Measurements from ENCODE around the gene SP140L.
A peak's percentile ranks its signal among the peaks of the same experiment; 100 is the strongest.

The SP140L gene

DNA sequence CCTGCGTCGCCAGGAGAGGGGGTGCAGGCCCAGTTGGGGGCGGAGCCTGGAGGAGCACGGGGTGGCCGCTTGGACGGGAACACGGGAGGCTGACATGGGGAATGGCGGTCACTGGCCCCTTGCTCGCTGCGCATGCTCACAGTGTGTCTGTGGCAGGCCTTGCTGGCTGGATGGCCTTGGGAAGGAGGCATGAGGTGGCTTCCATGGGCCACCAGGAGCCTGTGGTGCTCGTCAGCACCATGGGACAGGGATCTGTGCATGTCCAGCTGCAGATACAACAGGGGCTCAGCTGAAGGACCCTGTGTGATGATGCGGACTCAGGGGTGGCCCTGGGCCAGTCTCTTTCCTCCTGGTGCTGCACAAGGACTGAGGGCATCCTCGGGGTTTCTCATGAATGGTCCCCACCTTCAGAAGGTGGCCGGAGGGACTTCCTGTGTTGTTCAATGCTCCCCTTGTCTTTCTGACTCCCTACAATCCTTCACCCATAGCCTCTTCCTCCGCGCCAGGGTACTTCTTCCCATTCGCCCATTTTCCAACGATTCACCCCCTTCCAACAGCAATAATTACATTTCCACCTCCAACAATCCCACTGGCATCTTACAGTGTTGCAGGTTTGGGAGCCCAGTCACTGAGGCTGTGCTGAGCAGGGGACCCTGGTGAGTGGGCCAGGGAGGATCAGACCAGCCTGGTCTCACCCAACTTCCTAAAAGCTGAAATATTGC lies 3.4 kb upstream of the SP140L start:
- H3K4me1 ChIP-seq (ENCODE audit: control insufficient read depth, insufficient read depth, low read length, unreplicated experiment): peaks cover 10% of the 10 kb centered on the region
- H3K27me3 ChIP-seq (ENCODE audit: insufficient read depth, low read length): no peaks in the 10 kb centered on the region
- H3K36me3 ChIP-seq (ENCODE audit: insufficient read depth, low read length): no peaks in the 10 kb centered on the region; the same call in 1 of the 2 replicates
- H3K4me3 ChIP-seq (ENCODE audit: low read depth, low read length): no peak overlapping the region
- peaks cover 12% of the 10 kb centered on the region for H3K79me2 ChIP-seq (ENCODE audit: control insufficient read depth, insufficient read depth, low read length, unreplicated experiment)
- no peak overlapping the region for H2AFZ ChIP-seq (ENCODE audit: low read length, unreplicated experiment)
- no peak overlapping the region for H3K27ac ChIP-seq (ENCODE audit: low read depth, low read length)

DNA sequence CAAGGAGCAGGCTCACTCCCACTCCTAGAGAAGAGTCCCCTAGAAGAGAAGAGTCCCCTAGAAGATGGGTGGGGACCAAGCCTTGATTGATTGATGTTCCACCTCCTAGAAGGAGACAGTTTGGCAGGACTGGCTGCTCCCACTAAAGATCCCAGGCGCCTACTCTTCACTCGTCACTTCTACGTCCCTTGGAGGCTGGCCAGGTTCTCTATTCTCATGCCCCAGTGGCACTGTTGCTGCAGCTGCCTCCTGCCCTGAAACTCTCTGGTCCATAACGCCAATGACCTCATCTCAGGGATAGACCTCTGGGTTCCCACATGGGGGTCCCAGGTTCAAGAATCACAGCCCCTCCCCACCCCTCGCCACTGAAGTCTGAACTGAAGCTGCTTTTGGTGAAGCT lies 2.5 kb upstream of the SP140L start:
- Histone ChIP-seq H3K36me3 (ENCODE audit: insufficient read depth, low read length) (peaks cover 3% of the 10 kb centered on the region; the same call in 1 of the 2 replicates), H3K79me2 (ENCODE audit: control insufficient read depth, insufficient read depth, low read length, unreplicated experiment) (peaks cover 21% of the 10 kb centered on the region), H3K27me3 (ENCODE audit: insufficient read depth, low read length) (no peaks in the 10 kb centered on the region), H3K27ac (ENCODE audit: low read depth, low read length) (no peak overlapping the region), H2AFZ (ENCODE audit: low read length, unreplicated experiment) (no peak overlapping the region), H3K4me1 (ENCODE audit: control insufficient read depth, insufficient read depth, low read length, unreplicated experiment) (peaks cover 10% of the 10 kb centered on the region), H3K4me3 (ENCODE audit: low read depth, low read length) (no peak overlapping the region)

DNA sequence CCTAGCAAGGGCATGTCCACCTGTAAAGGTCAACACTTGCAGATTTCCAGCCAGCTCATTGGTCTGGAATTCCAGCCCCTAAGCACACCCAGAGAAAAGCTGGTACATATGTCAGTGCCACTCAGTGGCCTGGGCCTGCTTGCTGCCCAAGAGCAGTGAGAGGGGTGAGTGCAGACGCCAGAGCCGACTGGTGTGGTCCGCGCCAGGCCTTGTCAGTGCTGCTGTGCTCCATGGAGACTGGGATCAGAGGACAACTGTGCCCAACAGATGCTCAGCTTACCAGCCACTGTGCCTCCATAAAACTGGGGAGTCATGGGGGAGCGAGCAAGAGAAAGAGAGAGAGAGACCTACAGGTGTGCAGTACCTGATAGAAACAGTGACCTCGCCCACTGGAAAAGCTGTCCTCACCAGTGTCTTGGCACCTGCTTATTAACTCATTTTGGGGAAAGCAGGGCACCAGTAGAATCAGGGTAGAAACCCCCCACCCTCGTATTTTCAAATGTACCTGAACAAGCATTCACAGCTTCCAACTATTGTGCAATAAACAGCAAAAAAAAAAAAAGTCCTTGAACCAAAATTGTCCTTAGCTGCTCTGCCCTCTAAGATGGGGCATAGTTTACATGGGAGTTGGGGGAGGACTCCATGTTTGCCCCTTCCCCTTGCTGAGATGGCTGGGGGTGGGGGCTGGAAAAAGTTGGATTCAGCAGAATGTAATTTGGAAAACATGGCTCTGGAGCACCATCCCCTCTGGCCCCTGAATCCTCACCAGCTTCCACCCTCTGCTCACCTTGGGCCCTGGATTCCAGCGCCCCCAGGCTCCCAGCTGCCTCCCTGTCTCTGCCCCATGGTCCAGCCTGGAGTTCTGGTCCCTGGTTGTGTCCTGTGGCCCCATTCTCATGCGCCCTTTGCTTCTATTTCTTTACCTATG lies 1.4 kb upstream of the SP140L start:
- H2AFZ ChIP-seq (ENCODE audit: low read length, unreplicated experiment): no peak overlapping the region
- no peak overlapping the region for H3K27ac ChIP-seq (ENCODE audit: low read depth, low read length)
- peaks cover 13% of the 10 kb centered on the region for H3K4me1 ChIP-seq (ENCODE audit: control insufficient read depth, insufficient read depth, low read length, unreplicated experiment)
- H3K36me3 ChIP-seq (ENCODE audit: insufficient read depth, low read length): peaks cover 7% of the 10 kb centered on the region
- H3K27me3 ChIP-seq (ENCODE audit: insufficient read depth, low read length): no peaks in the 10 kb centered on the region
- H3K79me2 ChIP-seq (ENCODE audit: control insufficient read depth, insufficient read depth, low read length, unreplicated experiment): peaks cover 31% of the 10 kb centered on the region
- peak overlapping the region; percentile 84 for H3K4me3 ChIP-seq (ENCODE audit: low read depth, low read length)

DNA sequence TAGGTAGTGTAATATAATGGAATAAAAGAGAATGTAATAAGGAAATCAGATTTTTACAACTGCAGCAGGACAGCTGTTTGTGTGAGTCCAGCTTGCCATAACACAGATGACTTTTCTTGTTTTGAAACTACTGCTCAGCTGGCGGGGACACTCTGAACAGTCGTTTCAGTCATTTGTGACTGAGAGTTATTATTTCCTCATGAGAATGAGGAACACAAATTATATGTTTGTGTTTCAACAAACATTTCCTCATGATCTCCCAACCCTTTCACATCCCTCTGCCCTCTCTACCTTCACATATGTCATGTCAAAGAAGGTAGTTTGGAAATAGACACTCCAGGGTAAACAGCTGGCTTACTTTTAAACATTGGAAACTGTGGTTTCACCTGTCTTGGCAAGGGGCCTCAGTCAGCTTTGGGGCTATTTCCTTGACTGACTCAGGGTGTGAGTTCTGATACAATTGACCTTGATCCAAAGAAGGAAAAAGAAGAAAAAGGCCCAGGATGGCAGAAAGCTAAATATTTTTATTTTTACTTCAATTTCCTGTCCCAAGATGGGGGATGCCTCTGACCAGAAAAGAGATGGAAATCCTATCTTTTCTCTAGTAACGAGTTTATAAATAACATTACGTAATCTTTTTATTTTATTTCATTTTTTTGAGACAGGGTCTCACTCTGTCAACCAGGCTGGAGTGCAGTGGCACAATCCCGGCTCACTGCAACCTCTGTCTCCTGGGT lies 593 bp downstream of the SP140L start:
- Histone ChIP-seq H3K79me2 (ENCODE audit: control insufficient read depth, insufficient read depth, low read length, unreplicated experiment) (peaks cover 37% of the 10 kb centered on the region), H3K4me3 (ENCODE audit: low read depth, low read length) (peak overlapping the region; percentile 84), H3K27me3 (ENCODE audit: insufficient read depth, low read length) (no peaks in the 10 kb centered on the region), H3K27ac (ENCODE audit: low read depth, low read length) (peak overlapping the region; percentile 84), H3K4me1 (ENCODE audit: control insufficient read depth, insufficient read depth, low read length, unreplicated experiment) (peaks cover 13% of the 10 kb centered on the region), H3K36me3 (ENCODE audit: insufficient read depth, low read length) (peaks cover 11% of the 10 kb centered on the region), H2AFZ (ENCODE audit: low read length, unreplicated experiment) (peak overlapping the region; percentile 89)

DNA sequence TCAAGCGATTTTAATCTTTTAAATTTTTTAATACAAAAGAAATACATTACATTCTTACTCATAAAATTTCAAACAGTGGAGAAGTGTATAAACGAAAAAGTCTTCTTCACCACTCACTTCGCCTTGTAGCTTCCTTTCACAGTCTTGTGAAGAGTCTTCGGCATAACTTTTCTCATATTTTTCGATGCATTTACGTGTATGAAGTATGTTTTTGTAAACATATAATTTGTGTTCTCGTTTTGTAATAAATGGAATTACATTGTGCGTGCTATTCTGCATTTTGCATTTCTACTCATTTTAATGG lies 1.1 kb downstream of the SP140L start:
- Histone ChIP-seq H3K27ac (ENCODE audit: low read depth, low read length) (no peak overlapping the region), H2AFZ (ENCODE audit: low read length, unreplicated experiment) (no peak overlapping the region), H3K4me3 (ENCODE audit: low read depth, low read length) (peak overlapping the region; percentile 84), H3K4me1 (ENCODE audit: control insufficient read depth, insufficient read depth, low read length, unreplicated experiment) (peaks cover 13% of the 10 kb centered on the region), H3K27me3 (ENCODE audit: insufficient read depth, low read length) (no peaks in the 10 kb centered on the region), H3K36me3 (ENCODE audit: insufficient read depth, low read length) (peaks cover 14% of the 10 kb centered on the region), H3K79me2 (ENCODE audit: control insufficient read depth, insufficient read depth, low read length, unreplicated experiment) (peaks cover 39% of the 10 kb centered on the region)

DNA sequence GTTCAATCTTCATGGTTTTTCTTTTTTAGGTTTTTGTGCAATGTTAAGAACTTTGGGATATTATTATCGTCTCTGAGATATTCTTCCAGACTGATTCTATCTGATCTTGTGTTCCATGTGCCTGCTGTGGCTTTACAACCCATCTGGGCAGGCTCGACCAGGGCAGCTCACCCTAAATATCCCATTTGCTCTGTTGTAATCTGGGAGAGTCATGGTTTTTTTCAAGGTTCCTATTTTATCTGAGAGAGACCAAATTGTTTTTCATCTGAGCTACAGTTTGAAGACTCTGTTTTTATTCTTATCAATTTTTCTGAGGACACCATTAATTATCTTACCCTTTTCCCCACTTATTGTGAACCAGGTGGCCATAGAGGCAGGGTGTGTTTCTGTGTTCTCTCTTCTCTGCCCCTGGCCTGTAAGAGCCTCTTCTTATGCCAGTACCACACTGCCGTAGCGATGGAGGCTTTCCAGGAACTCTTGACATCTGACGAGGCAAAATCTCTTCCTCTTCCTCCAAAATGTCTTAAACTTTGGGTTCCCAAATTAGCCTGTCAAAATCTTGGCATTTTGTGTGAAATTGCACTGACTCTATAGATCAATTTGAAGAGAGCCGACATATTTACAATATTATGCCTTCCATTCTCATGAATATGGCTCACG lies 3.1 kb downstream of the SP140L start:
- Histone ChIP-seq H3K27me3 (ENCODE audit: insufficient read depth, low read length) (no peaks in the 10 kb centered on the region), H2AFZ (ENCODE audit: low read length, unreplicated experiment) (no peak overlapping the region), H3K36me3 (ENCODE audit: insufficient read depth, low read length) (peaks cover 25% of the 10 kb centered on the region), H3K4me3 (ENCODE audit: low read depth, low read length) (no peak overlapping the region; the same call in 1 of the 2 replicates), H3K27ac (ENCODE audit: low read depth, low read length) (no peak overlapping the region), H3K4me1 (ENCODE audit: control insufficient read depth, insufficient read depth, low read length, unreplicated experiment) (peaks cover 13% of the 10 kb centered on the region), H3K79me2 (ENCODE audit: control insufficient read depth, insufficient read depth, low read length, unreplicated experiment) (peaks cover 45% of the 10 kb centered on the region)

DNA sequence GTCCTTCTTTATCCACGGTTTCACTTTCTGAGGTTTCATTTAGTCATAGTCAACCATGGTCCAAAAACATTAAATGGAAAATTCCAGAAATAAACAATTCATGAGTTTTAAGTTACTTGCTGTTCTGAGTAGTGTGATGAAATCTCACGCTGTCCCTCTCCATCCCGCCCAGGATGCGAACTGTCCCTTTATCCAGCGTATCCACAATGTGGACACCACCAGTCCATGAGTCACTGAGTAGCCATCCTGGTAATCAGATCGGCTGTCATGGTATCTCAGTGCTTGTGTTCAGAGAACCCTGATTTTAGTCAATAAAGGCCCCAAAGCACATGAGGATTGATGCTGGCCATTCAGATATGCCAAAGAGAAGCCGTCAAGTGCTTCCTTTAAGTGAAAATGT lies 3.7 kb downstream of the SP140L start:
- H3K27me3 ChIP-seq (ENCODE audit: insufficient read depth, low read length): no peaks in the 10 kb centered on the region
- peaks cover 51% of the 10 kb centered on the region for H3K79me2 ChIP-seq (ENCODE audit: control insufficient read depth, insufficient read depth, low read length, unreplicated experiment)
- peaks cover 13% of the 10 kb centered on the region for H3K4me1 ChIP-seq (ENCODE audit: control insufficient read depth, insufficient read depth, low read length, unreplicated experiment)
- H3K4me3 ChIP-seq (ENCODE audit: low read depth, low read length): no peak overlapping the region
- H3K36me3 ChIP-seq (ENCODE audit: insufficient read depth, low read length): peaks cover 25% of the 10 kb centered on the region
- no peak overlapping the region for H3K27ac ChIP-seq (ENCODE audit: low read depth, low read length)
- H2AFZ ChIP-seq (ENCODE audit: low read length, unreplicated experiment): no peak overlapping the region

DNA sequence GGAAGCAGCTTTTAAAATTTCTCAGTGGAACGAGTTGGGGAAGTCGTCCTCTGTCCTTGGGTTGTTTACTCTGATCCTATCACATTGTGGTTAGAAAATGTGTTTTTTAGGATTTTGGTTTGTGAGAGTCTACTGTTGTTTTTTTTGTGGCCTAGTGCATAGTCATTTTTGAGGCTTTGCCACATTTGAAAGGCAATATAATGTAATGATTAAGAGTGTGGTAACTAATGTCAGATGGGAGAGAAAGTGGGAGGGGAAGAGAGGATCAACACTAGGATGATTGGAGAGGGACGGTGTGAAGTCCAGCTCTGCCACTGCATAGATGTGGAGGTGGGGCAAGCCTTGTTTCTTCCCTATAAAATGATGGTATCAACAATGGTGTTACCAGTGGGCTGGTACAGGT lies 8.5 kb downstream of the SP140L start:
- Histone ChIP-seq H3K4me1 (ENCODE audit: control insufficient read depth, insufficient read depth, low read length, unreplicated experiment) (no peaks in the 10 kb centered on the region), H3K27me3 (ENCODE audit: insufficient read depth, low read length) (no peaks in the 10 kb centered on the region), H3K4me3 (ENCODE audit: low read depth, low read length) (no peak overlapping the region), H2AFZ (ENCODE audit: low read length, unreplicated experiment) (no peak overlapping the region), H3K27ac (ENCODE audit: low read depth, low read length) (no peak overlapping the region), H3K79me2 (ENCODE audit: control insufficient read depth, insufficient read depth, low read length, unreplicated experiment) (peaks cover 25% of the 10 kb centered on the region), H3K36me3 (ENCODE audit: insufficient read depth, low read length) (peaks cover 27% of the 10 kb centered on the region)

DNA sequence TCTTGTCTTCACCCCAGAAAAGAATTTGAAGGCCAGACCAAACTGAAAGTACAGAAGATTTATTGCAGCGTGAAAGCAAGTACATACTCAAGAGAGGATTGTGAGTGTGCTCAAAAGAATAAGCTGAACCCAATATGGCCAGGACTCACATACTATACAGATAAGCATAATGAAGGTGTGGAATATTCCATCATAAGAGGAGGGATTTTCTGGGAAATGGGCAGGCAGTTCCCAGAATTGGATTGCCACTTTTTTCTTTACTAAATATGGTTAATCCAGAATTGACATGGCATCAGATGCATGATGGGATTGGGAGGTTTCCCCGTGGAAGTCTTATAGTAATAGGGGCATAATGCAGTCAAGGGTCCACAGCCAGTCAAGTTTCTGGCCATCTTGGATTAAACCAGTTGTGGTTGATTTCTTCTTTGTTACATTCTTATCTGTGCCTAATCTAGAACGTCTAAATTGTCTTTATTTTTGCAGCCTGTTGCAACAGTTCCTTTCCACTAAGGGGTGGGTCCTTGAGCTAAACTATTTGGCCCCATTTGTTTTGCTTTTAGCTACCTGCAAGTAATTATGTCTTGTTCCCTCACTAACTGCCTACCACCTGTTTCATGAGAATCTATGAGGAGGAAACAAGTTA lies 9.0 kb downstream of the SP140L start:
- Histone ChIP-seq H3K27ac (ENCODE audit: low read depth, low read length) (no peak overlapping the region), H2AFZ (ENCODE audit: low read length, unreplicated experiment) (no peak overlapping the region), H3K79me2 (ENCODE audit: control insufficient read depth, insufficient read depth, low read length, unreplicated experiment) (peaks cover 23% of the 10 kb centered on the region), H3K27me3 (ENCODE audit: insufficient read depth, low read length) (no peaks in the 10 kb centered on the region), H3K4me3 (ENCODE audit: low read depth, low read length) (no peak overlapping the region), H3K36me3 (ENCODE audit: insufficient read depth, low read length) (peaks cover 27% of the 10 kb centered on the region), H3K4me1 (ENCODE audit: control insufficient read depth, insufficient read depth, low read length, unreplicated experiment) (no peaks in the 10 kb centered on the region)
